ENCODE measurements around the gene AOPEP.

The AOPEP gene

DNA sequence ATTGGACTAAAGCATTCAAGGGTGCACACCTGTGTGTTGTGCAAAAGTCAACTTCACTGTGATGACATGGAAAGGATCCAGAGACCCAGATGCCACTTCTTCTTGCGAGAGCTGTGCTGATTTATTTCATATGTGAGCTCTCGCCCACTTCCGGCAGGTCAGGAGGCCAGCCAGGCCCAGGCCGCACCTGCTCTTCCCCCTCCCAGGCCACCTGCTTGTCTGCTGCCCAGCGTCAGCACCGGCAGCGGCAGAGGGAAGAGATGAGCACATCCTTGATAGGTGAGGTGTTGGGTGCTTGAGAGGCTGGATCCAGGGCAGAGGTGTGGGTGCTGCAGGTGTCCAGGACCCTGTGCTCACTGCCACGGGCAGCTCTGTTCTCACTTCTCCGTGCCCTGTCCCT lies 348.1 kb downstream of the AOPEP start:
- no peaks in the 10 kb centered on the region for H3K9me3 Mint-ChIP-seq
- H3K4me1 Mint-ChIP-seq: no peaks in the 10 kb centered on the region
- DNase-seq (ENCODE audit: low spot score in 2 of 2) (no peak), ATAC-seq (no peak)
- H3K36me3 Mint-ChIP-seq: peaks cover 9% of the 10 kb centered on the region
- no peak overlapping the region for H3K27ac Mint-ChIP-seq
- no peak overlapping the region for H3K4me3 Mint-ChIP-seq

- ATAC-seq (no peak), DNase-seq (ENCODE audit: low spot score in 2 of 2) (no peak)
- no peak overlapping the region for H3K27ac Mint-ChIP-seq
- H3K4me3 Mint-ChIP-seq: no peak overlapping the region
- no peaks in the 10 kb centered on the region for H3K9me3 Mint-ChIP-seq
- H3K36me3 Mint-ChIP-seq: peaks cover 9% of the 10 kb centered on the region
- no peaks in the 10 kb centered on the region for H3K4me1 Mint-ChIP-seq
These were observed 349.2 kb downstream of the AOPEP start for GRCh38 chr9:95075700-95076099.

DNA sequence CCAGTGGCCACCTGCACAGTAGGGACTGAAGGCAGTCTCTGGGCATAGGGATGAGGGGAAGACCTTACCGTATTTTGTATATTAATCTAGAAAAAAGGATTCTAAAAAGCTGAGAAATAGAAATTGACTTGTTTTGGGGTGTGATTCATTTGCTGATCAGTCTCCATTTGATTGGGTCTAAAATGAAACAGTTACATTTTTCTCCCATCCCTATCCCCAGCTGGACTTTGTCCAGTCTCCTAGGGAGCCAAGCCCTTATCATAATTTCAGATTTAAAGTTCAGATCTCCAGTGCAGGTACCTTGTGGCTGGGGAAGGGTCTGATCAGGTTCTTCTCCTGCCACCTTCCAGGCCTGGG lies 350.2 kb downstream of the AOPEP start:
- Mint-ChIP-seq H3K9me3 (no peaks in the 10 kb centered on the region), H3K4me1 (no peaks in the 10 kb centered on the region), H3K4me3 (no peak overlapping the region), H3K36me3 (peaks cover 9% of the 10 kb centered on the region), H3K27ac (no peak overlapping the region)
- no peak for ATAC-seq
- no peak for DNase-seq (ENCODE audit: low spot score in 2 of 2)

DNA sequence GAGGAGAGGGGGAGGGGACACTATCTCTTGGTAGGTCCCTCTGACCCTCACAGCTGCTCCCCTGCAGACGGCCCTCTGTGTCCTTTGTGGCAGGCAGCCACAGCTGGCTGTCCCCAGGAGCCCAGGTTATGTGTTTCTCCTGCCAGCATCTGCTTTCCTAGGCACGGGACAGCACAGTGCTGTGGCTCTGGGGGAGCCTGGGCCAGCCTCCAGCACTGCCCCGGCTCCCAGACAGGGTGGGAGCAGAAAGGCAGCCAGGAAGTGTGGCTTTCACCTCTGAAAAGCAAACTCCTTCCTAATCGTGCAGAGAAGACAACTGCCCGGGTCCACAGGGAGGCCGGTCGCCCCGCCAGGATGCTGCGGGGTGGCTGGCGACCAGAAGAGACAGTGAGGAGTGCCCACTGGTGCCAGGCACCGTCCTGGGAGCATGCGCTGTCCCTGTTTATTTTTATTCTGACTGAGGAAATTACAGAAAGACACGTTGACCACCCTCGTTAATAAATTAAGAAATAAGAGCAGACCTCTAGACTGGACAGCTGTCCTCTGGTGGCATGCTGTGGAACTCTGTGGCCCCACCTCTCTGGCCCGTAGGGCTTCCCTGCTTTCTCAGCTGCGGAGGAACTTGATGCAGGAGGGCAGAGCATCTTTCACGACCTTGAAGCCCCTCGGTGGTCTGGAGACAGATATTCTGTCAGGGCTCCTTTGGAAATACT lies 350.7 kb downstream of the AOPEP start:
- Mint-ChIP-seq H3K36me3 (peaks cover 9% of the 10 kb centered on the region), H3K4me1 (no peaks in the 10 kb centered on the region), H3K27ac (no peak overlapping the region), H3K9me3 (no peaks in the 10 kb centered on the region), H3K4me3 (no peak overlapping the region)
- no peak for ATAC-seq
- DNase-seq (ENCODE audit: low spot score in 2 of 2): no peak

GRCh38 chr9:95077766-95078370 lies 351.4 kb downstream of the AOPEP start:
- H3K4me3 Mint-ChIP-seq: no peak overlapping the region
- peaks cover 9% of the 10 kb centered on the region for H3K36me3 Mint-ChIP-seq
- no peaks in the 10 kb centered on the region for H3K4me1 Mint-ChIP-seq
- DNase-seq (ENCODE audit: low spot score in 2 of 2): no peak
- no peaks in the 10 kb centered on the region for H3K9me3 Mint-ChIP-seq
- no peak overlapping the region for H3K27ac Mint-ChIP-seq
- ATAC-seq: no peak

DNA sequence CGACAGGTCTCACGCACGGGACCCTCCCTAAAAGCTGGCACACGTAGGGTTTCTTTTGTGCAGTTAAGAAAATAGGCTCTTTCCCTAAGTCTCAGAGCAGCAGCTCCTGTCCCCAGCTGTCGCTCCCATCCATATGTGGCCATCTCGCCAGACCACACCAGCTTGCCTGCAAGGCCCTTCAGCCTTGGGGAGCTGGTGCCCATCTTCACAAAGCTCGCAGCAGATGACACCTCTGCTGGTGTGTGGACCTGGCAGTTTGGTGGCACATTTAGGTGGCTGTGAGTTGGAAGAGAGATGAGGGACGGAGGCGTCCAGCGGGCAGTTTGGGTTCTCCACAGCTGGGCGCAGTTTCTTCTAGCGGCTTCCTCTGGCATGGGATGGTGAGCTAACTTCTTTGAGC lies 352.0 kb downstream of the AOPEP start:
- Mint-ChIP-seq H3K4me3 (no peak overlapping the region), H3K4me1 (no peaks in the 10 kb centered on the region), H3K27ac (no peak overlapping the region), H3K36me3 (peaks cover 9% of the 10 kb centered on the region), H3K9me3 (no peaks in the 10 kb centered on the region)
- DNase-seq (ENCODE audit: low spot score in 2 of 2) (no peak), ATAC-seq (no peak)

DNA sequence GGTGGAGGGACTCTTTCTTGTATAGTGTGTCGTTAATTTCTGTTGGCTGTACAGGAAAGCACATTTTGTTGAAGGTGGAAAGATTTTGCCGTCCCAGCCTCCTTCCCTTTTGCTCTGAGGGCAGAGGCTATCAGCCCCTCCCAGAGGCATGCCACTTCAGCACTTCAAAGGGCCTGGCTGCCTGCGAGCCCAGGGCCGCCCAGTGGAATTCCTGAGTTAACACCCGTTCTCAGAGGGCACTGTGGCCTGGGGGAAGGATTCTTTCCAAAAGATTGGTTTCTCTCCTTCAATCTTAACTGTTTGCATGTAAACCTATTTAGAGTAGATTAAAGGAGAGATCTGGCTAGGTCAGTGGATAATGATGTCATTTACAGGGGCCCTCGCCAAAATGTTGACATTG lies 352.4 kb downstream of the AOPEP start:
- Mint-ChIP-seq H3K9me3 (no peaks in the 10 kb centered on the region), H3K27ac (no peak overlapping the region), H3K36me3 (peaks cover 8% of the 10 kb centered on the region), H3K4me3 (no peak overlapping the region), H3K4me1 (no peaks in the 10 kb centered on the region)
- ATAC-seq (no peak), DNase-seq (ENCODE audit: low spot score in 2 of 2) (no peak)

DNA sequence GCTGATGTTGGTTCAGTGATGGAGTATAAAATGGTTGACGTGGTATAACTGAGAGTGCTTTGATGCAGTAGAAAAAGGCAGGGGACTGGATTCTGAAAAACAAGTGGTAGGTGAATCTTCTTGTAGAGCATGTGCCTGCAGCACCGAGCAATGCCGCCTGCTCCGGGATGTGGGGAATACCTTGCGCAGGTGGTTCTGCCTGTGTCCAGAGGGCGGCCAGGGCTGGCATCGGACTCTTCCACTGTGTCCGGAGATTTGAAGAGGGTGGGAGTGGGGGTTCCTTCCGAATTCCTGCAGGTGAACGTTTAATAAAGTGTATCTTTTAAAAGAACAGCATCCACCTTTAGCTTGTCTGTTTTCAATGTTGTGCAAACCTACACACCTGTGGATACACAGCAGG lies 353.0 kb downstream of the AOPEP start:
- Mint-ChIP-seq H3K9me3 (no peaks in the 10 kb centered on the region), H3K4me3 (no peak overlapping the region), H3K4me1 (no peaks in the 10 kb centered on the region), H3K36me3 (peaks cover 5% of the 10 kb centered on the region), H3K27ac (no peak overlapping the region)
- DNase-seq (ENCODE audit: low spot score in 2 of 2) (no peak), ATAC-seq (no peak)

DNA sequence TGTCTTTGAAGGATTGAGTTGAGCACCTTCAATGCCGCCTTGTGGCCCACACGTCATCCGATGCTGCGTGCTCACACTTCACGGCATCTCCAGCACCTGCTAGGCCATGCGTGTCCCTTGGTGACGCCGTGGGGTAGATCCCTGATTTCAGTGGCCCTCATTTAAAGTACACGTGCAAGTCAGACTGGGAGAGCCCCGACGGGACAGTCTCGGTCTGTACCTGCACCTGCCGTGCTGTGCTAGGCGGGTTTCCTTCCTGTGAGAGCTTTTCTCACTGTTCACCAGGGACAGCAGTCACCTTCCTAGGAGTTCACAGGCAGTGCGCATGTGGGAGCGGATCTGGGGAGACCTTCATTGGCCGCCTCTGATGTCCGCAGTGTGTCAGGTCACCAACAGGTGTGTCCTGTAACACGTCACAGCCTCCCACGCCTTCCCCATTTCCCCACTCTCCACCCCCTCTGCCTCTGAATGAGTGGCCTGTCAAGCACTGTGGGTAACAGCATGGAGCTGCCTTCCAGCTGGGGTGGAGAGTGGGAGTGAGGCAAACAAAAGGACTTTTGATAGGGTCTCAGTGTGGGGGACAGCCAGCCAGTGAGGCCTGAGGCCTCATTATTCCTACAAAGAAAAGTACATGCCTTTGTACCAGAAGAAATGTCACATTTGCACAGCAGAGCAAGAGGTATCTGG lies 354.6 kb downstream of the AOPEP start:
- ATAC-seq: no peak
- Mint-ChIP-seq H3K4me3 (no peak overlapping the region), H3K9me3 (no peaks in the 10 kb centered on the region), H3K36me3 (peaks cover 12% of the 10 kb centered on the region), H3K27ac (no peak overlapping the region), H3K4me1 (no peaks in the 10 kb centered on the region)
- no peak for DNase-seq (ENCODE audit: low spot score in 2 of 2)

- Mint-ChIP-seq H3K9me3 (no peaks in the 10 kb centered on the region), H3K27ac (no peak overlapping the region), H3K4me3 (no peak overlapping the region), H3K4me1 (no peaks in the 10 kb centered on the region), H3K36me3 (peaks cover 12% of the 10 kb centered on the region)
- no peak for DNase-seq (ENCODE audit: low spot score in 2 of 2)
- no peak for ATAC-seq
These were observed 355.5 kb downstream of the AOPEP start for GRCh38 chr9:95081998-95082397.

DNA sequence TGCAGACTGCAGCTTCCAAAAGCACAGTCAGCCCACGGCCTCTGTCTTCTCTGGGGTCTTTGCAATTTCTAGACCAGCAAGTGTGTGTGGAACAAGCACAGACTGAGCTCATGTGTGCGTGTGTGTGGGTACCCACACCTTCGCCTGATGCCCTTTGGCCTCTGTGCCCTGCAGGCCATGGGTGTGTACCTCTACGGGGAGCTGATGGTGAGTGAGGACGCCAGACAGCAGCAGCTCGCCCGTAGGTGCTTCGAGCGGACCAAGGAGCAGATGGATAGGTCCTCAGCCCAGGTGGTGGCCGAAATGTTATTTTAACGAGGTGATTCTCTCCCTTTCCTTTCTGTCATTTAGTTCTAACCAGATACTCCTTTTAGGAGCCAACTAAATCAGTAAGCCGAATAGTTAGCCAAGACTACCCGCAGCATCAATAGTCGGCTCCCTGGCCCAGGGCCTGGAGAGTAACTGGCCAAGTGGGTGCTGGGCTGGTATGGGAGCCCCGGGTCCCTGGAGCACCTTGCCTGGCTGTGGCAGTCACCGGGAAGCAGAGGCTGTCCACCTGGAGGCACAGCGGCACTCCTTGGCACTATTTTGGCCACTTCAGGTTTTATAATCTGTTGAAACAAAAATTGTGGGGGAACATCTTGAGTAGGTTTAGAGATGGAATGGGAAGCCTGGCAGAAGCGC lies 356.0 kb downstream of the AOPEP start:
- Mint-ChIP-seq H3K4me1 (no peaks in the 10 kb centered on the region), H3K36me3 (peaks cover 12% of the 10 kb centered on the region), H3K9me3 (no peaks in the 10 kb centered on the region), H3K27ac (no peak overlapping the region), H3K4me3 (no peak overlapping the region)
- ATAC-seq (no peak), DNase-seq (ENCODE audit: low spot score in 2 of 2) (no peak)

DNA sequence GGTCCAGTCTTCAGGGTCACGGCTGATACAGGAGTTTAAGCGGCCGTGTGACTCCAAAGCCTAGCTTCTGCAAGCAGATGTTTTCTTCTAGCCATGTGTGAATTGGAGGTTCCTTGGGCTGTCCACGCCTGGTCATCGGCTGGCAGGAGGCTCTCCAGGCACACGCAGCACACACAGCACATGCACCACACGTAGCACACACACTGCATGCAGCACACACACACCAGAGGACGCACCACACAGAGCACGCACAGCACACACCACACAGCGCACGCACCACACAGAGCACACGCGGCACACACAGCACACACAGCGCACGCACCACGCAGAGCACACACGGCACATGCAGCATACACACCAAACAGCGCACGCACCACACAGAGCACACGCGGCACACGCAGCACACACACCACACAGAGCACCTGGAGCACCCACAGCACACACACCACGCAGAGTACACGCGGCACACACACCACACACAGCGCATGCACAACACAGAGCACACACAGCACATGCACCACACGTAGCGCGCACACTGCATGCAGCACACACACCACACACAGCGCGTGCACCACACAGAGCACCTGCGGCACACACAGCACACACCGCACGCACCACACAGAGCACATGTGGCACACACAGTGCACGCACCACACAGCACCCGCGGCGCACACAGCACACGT lies 356.7 kb downstream of the AOPEP start:
- Mint-ChIP-seq H3K4me3 (no peak overlapping the region), H3K36me3 (peaks cover 12% of the 10 kb centered on the region), H3K9me3 (no peaks in the 10 kb centered on the region), H3K27ac (no peak overlapping the region), H3K4me1 (no peaks in the 10 kb centered on the region)
- ATAC-seq (peak; percentile 16), DNase-seq (ENCODE audit: low spot score in 2 of 2) (no peak)

GRCh38 chr9:95084254-95084934 lies 357.9 kb downstream of the AOPEP start:
- DNase-seq (ENCODE audit: low spot score in 2 of 2) (no peak), ATAC-seq (no peak)
- Mint-ChIP-seq H3K4me1 (no peaks in the 10 kb centered on the region), H3K36me3 (peaks cover 12% of the 10 kb centered on the region), H3K4me3 (no peak overlapping the region), H3K9me3 (no peaks in the 10 kb centered on the region), H3K27ac (peak overlapping the region; percentile 61)

DNA sequence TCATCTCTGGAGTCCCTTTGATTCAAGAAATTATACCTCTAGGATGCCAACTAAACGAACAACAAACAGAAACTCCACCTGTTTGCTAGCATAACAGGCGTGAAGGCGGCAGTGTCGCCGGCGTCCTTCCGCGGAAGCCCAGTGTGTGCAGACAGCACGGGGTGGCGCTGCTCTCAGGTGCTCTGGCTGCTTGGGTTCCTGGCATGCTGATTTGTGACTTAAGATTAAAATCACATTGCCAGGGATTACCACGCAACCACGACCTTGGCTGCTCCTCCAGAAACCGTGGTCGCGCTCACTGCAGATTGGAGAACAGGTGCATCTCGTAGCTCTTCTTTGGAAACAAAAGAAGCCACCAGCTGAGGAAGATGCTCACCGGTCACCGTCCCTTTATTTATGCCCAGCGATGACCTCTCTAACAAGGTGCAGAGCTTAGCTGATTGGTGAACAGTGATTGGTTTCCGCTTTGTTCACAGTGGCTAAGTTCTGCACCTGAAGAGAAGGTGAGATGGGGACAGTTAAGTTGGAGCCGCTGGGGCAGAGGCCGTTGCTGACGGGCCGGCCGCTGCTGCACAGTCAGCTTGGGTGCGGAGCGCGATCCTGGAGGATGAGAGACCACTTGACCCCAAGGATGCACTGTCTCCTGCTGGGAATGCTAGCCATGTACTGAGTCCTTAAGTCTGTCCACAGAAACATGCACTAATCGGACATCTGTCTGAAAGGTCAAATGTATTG lies 358.7 kb downstream of the AOPEP start:
- Mint-ChIP-seq H3K27ac (no peak overlapping the region), H3K4me1 (no peaks in the 10 kb centered on the region), H3K36me3 (peaks cover 12% of the 10 kb centered on the region), H3K4me3 (no peak overlapping the region), H3K9me3 (no peaks in the 10 kb centered on the region)
- ATAC-seq: no peak
- no peak for DNase-seq (ENCODE audit: low spot score in 2 of 2)
